Measurements from ENCODE around the gene P2RX1.

The P2RX1 gene

GRCh38 chr17:3922765-3923164 is 6.5 kb upstream of the P2RX1 start:
- no peak for TF ChIP-seq CTCF (IDR thresholded peaks at IDR 0.05; ENCODE audit: low read depth, low read length)
- H3K4me3 ChIP-seq (ENCODE audit: low read depth, low read length) = no peak overlapping the region

- H3K4me3 ChIP-seq (ENCODE audit: low read depth, low read length) = no peak overlapping the region
- no peak for TF ChIP-seq CTCF (IDR thresholded peaks at IDR 0.05; ENCODE audit: low read depth, low read length)
Observed at GRCh38 chr17:3921502-3922319, 5.4 kb upstream of the P2RX1 start.

- H3K4me3 ChIP-seq (ENCODE audit: low read depth, low read length) = no peak overlapping the region
- TF ChIP-seq CTCF (IDR thresholded peaks at IDR 0.05; ENCODE audit: low read depth, low read length) = no peak
Observed at GRCh38 chr17:3921006-3921405, 4.7 kb upstream of the P2RX1 start.

GRCh38 chr17:3919123-3919624 is 2.9 kb upstream of the P2RX1 start:
- TF ChIP-seq CTCF (IDR thresholded peaks at IDR 0.05; ENCODE audit: low read depth, low read length) = no peak
- no peak overlapping the region for H3K4me3 ChIP-seq (ENCODE audit: low read depth, low read length)

GRCh38 chr17:3918372-3919122 is 2.3 kb upstream of the P2RX1 start:
- no peak overlapping the region for H3K4me3 ChIP-seq (ENCODE audit: low read depth, low read length)
- no peak for TF ChIP-seq CTCF (IDR thresholded peaks at IDR 0.05; ENCODE audit: low read depth, low read length)

GRCh38 chr17:3917391-3917931 is 1.2 kb upstream of the P2RX1 start:
- no peak overlapping the region for H3K4me3 ChIP-seq (ENCODE audit: low read depth, low read length)
- no peak for TF ChIP-seq CTCF (IDR thresholded peaks at IDR 0.05; ENCODE audit: low read depth, low read length)

- no peak overlapping the region for H3K4me3 ChIP-seq (ENCODE audit: low read depth, low read length)
- TF ChIP-seq CTCF (IDR thresholded peaks at IDR 0.05; ENCODE audit: low read depth, low read length) = no peak
Observed at GRCh38 chr17:3916825-3917224, 560 bp upstream of the P2RX1 start.
